ENCODE results near the gene SYCP3.

GRCh38 chr12:101706403-101706802 is 32.9 kb downstream of the SYCP3 start:
- TF ChIP-seq CTCF (optimal IDR thresholded peaks at IDR 0.05 in 1 of 3, IDR thresholded peaks at IDR 0.05 in 1 of 3, conservative IDR thresholded peaks at IDR 0.05 in 1 of 3; ENCODE audit: extremely low read depth in 1 of 3, insufficient read depth in 2 of 3, low read length in 3 of 3) (no peak), EZH2 (IDR thresholded peaks at IDR 0.05; ENCODE audit: low read length) (no peak)

All from keratinocyte (primary cell).